ENCODE data around the gene JAM3. TPM values are rescaled to one million over a fixed set of nuclear protein-coding genes. Genes with fewer than 3 reads are reported as not detected.

Gene JAM3
- total RNA-seq, 4 donors from 2014 or later = 17.2 to 33.1 (median 20.0) TPM

DNA sequence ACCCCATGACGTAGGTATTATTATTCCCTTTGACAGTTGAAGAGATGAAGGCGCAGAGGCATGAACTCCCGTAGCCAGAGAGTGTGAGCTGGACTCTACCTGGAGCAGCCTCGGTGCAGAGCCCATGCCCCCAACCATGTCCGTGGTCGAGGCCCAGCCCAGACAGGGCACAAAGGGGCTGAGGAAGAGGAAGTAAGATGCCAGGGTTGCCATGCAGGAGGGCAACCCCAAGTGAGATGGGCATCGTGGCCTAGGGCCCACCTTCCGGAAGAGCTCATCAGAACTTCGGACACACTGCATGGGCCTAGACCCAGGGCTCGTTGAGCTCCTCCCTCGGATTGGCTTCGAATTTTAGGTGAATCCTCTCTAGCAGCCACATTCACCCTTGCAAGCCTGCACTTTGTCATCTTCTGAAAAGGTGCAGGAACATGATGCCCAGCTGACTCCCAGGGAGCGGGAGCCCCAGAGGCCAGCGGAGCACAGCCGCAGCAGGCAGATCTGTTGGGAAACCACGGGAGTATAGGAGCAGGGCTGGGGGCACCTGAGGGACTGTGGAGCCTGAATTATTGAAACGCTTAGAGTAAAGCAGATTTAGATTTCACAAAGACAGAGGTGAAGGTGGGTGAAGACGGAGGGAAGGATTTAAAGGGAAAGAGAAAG, 29.0 kb upstream of the JAM3 start:
- no peak for TF ChIP-seq CTCF (IDR thresholded peaks at IDR 0.05)
- DNase-seq (ENCODE audit: low spot score) (no peak), ATAC-seq (ENCODE audit: low FRiP score) (no peak)

DNA sequence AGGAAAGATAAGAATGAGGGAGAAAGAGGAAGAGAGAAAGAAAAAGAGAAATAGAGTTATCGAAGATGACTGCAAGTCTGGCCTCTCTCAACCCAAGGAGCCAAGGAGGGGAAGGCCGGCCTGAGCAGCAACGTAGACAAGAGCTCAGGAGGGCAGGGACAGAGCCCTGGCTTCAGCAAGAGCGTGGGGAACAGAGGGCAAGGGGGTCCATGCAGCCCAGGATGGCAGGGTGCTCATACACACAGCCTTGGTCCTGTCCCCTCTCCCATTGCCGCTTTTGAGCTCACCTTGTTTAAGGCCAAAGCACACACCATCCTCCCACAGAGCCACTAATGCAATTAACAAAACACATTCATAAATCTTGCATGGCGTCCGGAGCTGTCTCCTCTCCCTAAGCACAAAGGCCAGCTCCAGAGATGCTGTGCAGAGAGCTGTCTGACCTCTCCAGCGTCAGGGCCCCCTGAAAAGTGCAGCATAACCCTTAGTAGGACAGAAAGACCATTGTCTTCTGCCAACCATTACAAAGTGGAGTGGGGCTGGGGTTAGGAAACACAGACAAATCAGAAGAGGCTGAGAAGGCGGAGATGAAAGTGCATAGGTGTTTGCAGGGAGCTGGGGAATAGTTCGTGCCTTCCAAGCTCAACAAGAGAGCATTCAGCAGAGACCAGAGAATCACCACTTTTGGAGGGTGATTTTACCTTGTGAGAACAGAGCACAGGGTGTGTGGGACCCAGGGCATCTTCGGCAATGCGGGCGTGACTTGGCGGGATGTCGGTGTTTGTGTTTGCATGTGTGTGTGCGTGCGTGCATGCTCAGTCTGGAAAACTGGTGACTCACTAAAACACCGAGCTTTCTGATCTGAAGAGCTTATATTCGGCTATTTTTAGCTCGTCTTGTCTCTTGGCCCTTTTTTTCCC, 28.2 kb upstream of the JAM3 start:
- DNase-seq (ENCODE audit: low spot score) (no peak), ATAC-seq (ENCODE audit: low FRiP score) (no peak)
- TF ChIP-seq CTCF (IDR thresholded peaks at IDR 0.05) = no peak

- ATAC-seq (ENCODE audit: low FRiP score) = no peak
- TF ChIP-seq CTCF (IDR thresholded peaks at IDR 0.05) = no peak
- DNase-seq (ENCODE audit: low spot score) = no peak
These were observed 27.5 kb upstream of the JAM3 start for GRCh38 chr11:134041349-134041748.

GRCh38 chr11:134041791-134042696, 26.8 kb upstream of the JAM3 start:
- ATAC-seq (ENCODE audit: low FRiP score) (no peak), DNase-seq (ENCODE audit: low spot score) (no peak)

GRCh38 chr11:134043821-134044420, 25.0 kb upstream of the JAM3 start:
- DNase-seq (ENCODE audit: low spot score) (no peak), ATAC-seq (ENCODE audit: low FRiP score) (no peak)
- TF ChIP-seq CTCF (IDR thresholded peaks at IDR 0.05) = no peak

More at GRCh38 chr11:134041791-134042696, 26.8 kb upstream of the JAM3 start:
- no peak for TF ChIP-seq CTCF (IDR thresholded peaks at IDR 0.05)

- no peak for ATAC-seq (ENCODE audit: low FRiP score)
- DNase-seq (ENCODE audit: low spot score) = no peak
- TF ChIP-seq CTCF (IDR thresholded peaks at IDR 0.05) = no peak
These were observed 24.2 kb upstream of the JAM3 start for GRCh38 chr11:134044514-134045284.
